NCI-H69 (cell line): ENCODE results near the gene NECTIN4.

ENCODE experiments used
- DNase-seq: peaks from one replicate; lab custom pipeline; 2025; lab: John Stamatoyannopoulos, UW

Gene NECTIN4

GRCh38 chr1:161111527-161111926 lies 22.2 kb upstream of the NECTIN4 start:
- DNase-seq = no peak

- DNase-seq = no peak
Observed at GRCh38 chr1:161111117-161111516, 21.8 kb upstream of the NECTIN4 start.

- DNase-seq = no peak
Observed at GRCh38 chr1:161106431-161106830, 17.1 kb upstream of the NECTIN4 start.

- DNase-seq = no peak
Observed at GRCh38 chr1:161100556-161100955, 11.2 kb upstream of the NECTIN4 start.

- no peak for DNase-seq
Observed at GRCh38 chr1:161099090-161099802, 9.9 kb upstream of the NECTIN4 start.

GRCh38 chr1:161098210-161099068 lies 9.1 kb upstream of the NECTIN4 start, which contains the start of gene KLHDC9:
TSS of gene KLHDC9 (plus strand) at chr1:161098361. CDS start at chr1:161098536, 175 bp downstream.
- DNase-seq = peak; percentile 98

GRCh38 chr1:161096530-161096929 lies 7.2 kb upstream of the NECTIN4 start:
- DNase-seq = no peak

- no peak for DNase-seq
Observed at GRCh38 chr1:161096015-161096414, 6.7 kb upstream of the NECTIN4 start.

GRCh38 chr1:161095230-161095629 lies 5.9 kb upstream of the NECTIN4 start:
- DNase-seq = no peak

- no peak for DNase-seq
Observed at GRCh38 chr1:161094481-161094880, 5.1 kb upstream of the NECTIN4 start.

- DNase-seq = no peak
Observed at GRCh38 chr1:161092621-161093028, 3.3 kb upstream of the NECTIN4 start.

GRCh38 chr1:161091796-161092507 lies 2.6 kb upstream of the NECTIN4 start:
- DNase-seq = no peak

- DNase-seq = no peak
Observed at GRCh38 chr1:161091093-161091492, 1.7 kb upstream of the NECTIN4 start.

GRCh38 chr1:161090617-161091016 lies 1.3 kb upstream of the NECTIN4 start:
- DNase-seq = no peak

- DNase-seq = no peak
Observed at GRCh38 chr1:161089938-161090337, 580 bp upstream of the NECTIN4 start.

- no peak for DNase-seq
Observed at GRCh38 chr1:161088587-161089110, 709 bp downstream of the NECTIN4 start.

- DNase-seq = peak; percentile 12
Observed at GRCh38 chr1:161086457-161086856, 2.9 kb downstream of the NECTIN4 start.

- no peak for DNase-seq
Observed at GRCh38 chr1:161085165-161085564, 4.2 kb downstream of the NECTIN4 start.

GRCh38 chr1:161084597-161084988 lies 4.8 kb downstream of the NECTIN4 start:
- no peak for DNase-seq

- no peak for DNase-seq
Observed at GRCh38 chr1:161083748-161084596, 5.4 kb downstream of the NECTIN4 start.

GRCh38 chr1:161082996-161083747 lies 6.2 kb downstream of the NECTIN4 start:
- DNase-seq = peak; percentile 27
